Stimulated activated CD8-positive, alpha-beta memory T cell treated with anti-CD3 and anti-CD28 coated beads, Interleukin-2, amount 100 ng/mL, for 48 hours (primary cell): ENCODE measurements around the gene GAL3ST2.
"Not testable (repeated sequence)": the region's sequence is repeated elsewhere in the genome, so short reads cannot be mapped to it uniquely, and the experiment has no call there.

Experiments used
- DNase-seq, 2 donors: peaks; one replicate each; pipeline ENCODE4 v3.0.0-alpha.2; 2020; ENCODE audit warnings: low read depth in 2 of 2

GAL3ST2 gene

DNA sequence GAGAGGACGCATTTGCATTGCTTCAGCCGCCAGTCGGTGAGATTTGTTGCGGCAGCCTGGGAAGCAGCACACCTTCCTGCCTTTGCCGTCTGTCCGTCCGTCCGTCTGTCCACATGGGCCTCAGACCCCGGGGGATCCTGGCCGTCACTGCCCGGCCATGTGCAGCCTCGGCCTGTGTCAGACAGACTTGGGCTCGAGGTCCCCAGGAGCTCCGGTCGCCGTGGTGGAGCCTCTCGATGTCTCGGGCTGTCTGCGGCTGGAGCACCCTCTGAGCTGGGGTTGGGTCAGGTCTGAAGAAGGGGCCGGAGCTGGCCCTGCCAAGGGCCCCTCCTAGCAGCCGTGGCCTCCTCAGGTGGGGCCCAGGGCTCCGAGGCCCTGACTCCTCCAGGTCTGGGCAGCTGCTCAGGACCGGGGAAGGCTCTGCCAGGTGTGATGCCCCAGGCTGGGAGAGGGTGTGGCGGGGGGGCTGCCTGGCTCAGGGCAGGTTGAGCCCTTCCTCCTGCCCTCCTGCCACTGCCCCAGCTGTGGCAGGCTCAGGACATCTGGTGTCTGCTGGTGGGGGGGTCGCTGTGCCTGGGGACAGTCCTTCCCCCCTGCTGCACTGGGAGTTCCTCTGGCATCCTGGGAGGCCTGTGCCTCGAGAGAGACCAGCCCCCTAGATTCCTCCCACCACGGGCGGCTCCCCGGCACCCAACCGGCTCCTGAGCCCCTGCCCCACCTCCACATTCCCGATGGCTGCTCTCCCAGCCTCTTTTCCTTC, 44.2 kb downstream of the GAL3ST2 start:
- DNase-seq, result no peak

DNA sequence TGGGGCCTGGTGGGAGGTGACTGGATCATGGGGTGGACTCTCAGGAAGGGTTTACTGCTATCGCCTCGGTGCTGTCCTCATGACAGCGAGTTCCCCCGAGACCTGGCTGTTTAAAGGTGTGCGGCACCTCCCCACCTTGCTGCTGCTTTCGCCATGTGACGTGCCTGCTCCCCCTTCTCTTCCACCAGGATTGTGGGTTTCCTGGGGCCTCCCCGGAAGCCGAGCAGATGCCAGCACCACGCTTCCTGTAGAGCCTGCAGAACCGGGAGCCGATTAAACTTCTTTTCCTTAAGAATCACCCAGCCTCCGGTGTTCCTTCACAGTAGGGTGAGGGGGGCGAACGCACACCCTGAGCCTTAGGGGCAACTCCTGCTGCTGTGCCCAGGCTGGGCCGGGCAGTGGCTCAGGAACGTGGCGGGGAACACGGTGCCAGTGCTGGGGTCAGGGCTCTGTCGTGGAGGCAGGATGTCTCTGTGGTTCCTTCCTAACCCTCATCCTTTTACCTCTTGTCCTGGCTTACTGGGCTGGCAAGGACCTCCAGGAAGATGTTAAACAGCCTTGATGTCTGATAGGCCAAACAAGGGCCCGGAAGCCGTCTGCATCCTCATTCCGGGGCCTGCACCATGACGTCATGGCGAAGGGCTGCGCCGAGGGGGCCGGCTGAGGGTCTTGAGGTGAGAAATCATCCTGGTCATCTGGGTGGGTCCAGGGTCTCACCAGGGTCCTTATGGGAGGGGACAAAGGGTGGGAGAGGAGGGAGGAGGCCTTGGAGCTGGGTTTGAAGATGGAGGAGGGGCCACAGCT, 45.0 kb downstream of the GAL3ST2 start:
- DNase-seq, result no peak

DNA sequence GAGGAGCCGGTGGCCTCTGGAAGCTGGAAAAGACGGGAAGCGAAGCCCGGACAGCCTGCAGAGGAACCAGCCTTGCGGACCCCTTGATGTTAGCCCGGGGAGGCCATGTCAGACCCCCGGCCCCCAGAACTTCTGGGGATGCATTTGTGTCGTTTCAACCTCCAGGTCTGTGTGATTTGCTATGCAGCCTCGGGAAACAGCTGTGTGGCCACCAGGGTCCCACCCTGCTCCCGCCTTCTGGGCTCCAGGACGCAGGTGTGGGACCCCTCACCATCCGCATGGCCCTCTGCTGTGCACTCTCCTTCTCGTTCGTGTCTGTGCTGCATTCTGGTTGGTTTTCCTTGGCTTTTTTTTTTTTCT, 45.6 kb downstream of the GAL3ST2 start:
- DNase-seq, result no peak

DNA sequence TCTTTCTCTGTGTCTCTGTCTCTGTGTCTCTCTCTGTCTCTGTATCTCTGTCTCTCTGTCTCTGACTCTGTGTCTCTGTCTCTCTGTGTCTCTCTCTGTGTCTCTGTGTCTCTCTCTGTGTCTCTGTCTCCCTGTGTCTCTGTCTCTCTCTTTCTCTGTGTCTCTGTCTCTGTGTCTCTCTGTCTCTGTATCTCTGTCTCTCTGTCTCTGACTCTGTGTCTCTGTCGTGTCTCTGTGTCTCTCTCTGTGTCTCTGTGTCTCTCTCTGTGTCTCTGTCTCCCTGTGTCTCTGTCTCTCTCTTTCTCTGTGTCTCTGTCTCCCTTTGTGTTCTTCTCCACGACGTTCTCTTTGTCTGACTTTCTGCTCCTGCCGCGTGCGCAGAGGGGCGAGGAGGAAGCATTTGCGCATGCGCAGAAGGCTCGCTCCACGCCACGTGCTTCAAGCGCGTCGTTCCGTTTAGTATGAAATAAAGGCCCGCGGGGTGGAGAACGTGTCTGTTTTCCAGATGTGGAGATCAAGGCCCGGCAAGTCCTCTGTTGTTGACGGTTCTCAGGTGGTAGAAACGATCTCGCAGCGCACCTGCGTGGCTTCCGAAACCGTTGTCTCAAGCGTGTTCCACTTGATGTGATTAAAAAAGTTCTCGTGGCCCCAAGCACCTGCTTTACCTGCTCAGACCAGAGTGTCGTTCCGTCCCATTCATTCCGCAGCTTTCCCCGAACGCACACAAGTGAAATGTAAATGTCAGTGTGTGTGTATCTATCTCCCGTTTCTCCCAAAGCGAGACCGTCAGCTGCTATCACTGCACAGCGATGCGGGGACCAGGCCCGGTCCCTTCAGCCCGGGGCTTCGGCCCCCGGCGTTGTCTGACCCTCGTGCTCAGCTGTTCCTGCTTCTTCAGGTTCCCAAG, 47.2 kb downstream of the GAL3ST2 start:
- not testable (repeated sequence) for DNase-seq

DNA sequence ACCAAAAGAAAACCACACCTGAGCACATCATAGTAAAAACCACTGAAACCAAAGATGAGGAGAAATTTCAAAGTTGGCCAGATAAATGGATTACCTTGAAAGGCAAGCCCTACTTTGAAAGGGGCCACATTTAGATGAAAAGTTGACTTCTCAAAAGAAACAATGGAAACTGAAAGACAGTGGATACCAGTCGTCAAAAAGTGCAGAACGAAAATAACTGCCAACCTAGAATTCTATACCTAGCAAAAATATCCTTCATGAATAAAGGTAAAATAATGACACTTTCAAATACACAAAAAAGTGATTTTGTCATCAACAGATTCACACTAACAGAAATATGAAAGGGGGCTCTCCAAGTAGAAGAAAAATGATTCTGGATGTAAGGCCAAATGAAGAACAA, 50.8 kb downstream of the GAL3ST2 start:
- DNase-seq, result no peak

DNA sequence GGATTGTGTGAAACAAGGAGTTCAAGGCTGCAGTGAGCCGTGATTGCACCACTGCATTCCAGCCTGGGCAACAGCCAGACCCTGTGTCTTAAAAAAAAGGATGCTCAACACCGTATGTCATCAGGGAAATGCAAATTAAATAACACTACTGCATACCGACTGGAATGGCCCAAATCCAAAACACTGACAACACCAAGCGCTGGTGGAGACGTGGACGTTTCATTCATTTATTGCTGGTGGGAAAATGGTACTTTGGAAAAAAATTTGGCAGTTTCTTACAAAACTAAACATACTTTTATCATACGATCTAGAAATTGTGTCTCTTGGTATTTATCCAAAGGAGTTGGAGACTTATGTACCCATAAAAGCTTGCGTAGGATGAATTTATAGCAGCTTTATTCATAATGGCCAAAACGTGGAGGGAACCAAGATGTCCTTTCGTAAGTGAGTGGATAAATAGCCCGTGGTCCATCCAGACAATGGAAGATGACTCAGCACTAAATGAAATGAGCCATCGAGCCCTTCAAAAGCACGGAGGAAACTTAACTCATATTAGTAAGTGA, 56.6 kb downstream of the GAL3ST2 start:
- DNase-seq, result no peak

DNA sequence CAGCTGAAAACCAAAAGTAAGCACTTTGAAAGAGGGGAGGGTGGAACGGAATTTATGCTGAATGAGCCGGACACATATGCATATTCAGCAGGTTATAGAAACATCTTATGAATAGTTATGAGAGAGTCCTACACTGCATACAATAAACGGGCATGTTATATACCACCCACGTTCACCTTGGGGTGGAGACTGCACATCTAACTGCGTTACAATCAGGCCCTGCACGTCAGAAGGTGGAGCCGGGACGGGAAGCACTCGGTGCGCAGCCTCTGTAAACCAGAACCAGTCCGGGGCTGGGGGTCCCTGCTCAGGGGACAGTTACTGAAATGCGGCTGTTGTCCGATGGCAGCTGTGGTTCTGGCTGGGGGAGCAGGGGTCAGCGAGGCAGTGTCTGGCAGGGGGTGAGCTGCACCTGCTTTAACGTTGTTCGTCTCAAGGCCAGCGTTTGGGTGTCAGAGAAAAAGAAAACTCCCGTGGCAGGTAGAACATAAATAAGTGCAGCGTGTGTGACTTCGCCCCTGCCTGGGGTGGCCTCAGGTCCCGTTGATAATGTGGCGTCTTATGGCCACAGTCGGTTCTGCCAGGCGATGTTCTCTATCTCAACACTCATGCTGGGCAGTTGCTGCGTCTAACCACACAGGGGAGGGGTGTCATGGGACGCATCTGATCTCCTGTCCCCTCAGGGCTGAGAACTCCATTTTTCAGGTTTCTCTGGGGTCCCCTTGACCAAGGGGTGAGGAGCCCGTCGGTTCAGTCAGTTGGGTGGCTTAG, 57.3 kb downstream of the GAL3ST2 start:
- not testable (repeated sequence) for DNase-seq

DNA sequence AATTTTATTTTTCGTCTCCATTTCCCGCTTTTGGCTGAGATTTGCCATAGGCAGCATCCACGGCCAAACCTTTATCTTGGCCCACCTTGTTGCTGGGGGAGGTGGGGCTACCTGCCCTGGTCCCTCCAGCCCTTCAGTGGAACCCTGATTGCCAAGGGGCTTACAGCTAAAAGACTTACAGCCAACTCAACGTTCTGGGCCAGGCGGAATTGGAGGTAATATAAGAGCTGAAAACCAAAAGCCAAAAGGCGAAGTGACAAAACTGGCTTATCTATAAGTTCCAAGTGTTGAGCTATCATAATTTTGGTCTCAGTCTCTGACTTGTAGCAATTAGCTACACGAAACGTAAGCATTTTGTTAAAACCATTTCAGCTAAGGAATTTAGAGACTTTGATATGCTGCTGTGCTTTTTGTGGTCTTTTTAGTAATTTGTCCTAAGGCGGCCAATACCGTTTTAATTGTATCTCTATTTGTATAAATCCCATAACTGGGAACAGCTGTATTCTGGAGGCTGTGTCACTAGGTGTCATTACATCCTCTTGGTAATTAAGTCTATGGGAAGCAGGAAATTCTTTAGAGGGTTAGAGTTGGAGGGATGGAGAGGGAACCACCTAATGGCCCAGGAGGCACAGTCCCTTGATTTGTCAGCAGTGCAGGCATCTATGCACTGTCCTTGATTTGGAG, 58.0 kb downstream of the GAL3ST2 start:
- DNase-seq, result no peak

DNA sequence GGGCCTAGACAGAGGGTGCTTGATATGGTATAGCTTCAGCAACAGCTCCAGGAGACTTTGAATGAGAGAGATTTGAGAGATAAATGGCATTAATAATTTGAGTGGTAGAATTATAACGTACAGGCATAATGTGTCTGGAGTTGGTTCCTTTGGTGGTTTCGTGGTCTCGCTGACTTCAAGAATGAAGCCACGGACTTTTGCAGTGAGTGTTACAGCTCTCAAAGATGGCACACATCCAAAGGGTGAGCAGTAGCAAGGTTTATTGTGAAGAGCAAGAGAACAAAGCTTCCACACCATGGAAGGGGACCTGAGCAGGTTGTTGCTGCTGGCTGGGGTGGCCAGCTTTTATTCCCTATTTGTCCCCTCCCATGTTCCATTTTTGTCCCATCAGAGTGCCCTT, 59.0 kb downstream of the GAL3ST2 start:
- no peak for DNase-seq

DNA sequence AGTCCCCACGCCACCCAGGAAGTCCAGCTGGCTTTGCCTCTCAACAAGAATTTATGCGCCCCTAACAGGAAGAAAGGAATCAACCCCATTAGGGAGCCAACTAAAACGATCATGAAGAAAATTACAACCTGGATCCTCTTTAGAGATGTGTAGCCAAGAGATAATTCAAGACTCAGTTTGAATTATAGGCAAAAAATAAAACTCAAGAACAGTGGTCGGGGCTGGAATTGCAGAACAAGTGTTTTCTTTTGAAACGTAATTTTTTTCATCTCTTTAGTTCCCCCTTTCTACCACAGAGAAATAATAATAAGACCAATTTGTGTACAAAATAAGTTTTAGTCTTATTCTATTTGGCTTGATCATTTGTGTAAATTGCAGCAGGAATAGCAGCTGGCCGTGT, 59.7 kb downstream of the GAL3ST2 start:
- DNase-seq, result no peak

DNA sequence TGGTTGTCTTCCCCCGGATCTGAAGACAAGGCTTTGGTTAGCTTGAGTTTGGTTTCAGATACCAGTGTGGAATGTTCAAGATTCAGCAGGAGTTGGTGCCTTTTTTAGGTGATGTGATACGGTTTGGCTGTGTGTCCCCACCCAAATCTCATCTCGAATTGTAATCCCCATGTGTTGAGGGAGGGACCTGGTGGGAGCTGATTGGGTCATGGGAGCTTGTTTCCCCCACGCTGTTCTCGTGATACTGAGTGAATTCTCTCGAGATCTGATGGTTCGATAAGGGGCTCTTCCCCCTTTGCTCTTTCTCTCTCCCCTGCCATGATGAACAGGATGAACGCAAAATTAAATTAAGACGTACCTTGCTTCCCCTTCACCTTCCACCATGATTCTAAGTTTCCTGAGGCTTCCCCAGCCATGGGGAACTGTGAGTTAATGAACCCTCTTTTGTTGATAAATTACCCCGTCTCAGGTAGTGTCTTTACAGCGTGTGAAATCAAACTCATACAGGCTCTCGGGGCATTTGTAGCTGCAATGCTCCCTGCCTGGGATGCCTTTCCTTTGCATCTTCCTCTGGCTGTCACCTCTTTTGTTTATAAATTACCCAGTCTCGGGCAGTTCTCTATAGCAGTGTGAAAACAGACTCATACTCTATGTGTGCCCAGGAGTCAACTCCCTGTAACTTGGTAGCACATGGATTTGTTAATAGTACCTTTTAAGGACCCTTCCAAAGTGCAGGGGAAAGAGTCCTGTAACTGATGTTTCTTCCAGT, 60.8 kb downstream of the GAL3ST2 start:
- no peak for DNase-seq

DNA sequence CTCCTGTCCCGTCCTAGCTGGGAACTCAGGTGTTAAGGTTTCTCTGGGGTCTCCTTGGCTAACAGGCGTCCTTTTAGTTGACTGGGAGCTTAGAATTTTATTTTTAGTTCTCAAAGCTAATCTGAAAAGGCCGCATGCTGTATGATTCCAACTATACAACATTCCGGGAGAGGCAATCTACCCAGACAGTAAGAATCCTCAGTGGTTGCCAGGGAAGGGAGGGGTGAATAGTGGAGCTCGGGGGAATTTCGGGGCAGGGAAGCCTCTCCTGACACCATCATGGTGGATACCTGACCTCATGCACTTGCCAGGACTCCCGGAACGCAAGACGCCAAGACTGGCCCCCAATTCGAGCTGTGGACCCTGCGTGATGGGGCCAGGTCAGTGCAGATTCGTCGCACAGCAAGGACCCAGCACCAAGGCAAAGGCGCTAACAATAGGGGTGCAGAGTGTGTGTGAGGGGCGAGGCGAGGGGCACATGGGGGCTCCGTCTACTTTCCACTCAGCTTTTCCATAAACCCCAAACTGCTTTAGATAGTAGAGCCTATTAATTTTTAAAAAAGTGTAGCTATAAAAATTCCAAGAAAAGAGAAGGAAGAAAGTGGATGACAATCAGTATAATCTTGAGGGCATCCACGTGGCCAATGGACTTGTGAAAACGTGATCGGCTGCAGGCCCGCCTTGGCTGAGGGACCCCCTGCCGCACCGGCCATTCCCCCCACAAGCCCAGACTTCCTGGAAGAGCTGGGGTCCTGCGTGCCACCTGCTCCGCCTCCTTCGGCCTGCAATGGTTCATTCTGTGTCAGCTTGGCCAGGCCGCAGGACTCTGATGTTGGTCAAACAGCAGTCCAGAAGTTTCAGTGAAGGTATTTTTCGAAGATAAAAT, 64.8 kb downstream of the GAL3ST2 start:
- DNase-seq, result no peak

DNA sequence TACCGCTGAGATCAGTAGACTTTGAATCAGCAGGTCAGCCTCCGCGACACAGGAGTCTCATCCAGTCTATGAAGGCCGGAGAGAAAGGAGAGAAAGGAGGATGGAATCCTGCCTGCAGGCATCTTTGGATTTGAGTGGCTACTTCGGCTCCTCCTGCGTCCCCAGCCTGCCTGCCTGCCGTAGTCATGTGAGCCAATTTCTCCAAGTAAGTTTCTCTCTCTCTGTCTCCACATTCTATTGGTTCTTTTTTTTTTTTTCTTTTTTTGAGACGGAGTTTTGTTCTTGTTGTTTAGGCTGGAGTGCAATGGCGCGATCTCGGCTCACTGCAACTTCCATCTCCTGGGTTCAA, 65.4 kb downstream of the GAL3ST2 start:
- DNase-seq, result no peak

DNA sequence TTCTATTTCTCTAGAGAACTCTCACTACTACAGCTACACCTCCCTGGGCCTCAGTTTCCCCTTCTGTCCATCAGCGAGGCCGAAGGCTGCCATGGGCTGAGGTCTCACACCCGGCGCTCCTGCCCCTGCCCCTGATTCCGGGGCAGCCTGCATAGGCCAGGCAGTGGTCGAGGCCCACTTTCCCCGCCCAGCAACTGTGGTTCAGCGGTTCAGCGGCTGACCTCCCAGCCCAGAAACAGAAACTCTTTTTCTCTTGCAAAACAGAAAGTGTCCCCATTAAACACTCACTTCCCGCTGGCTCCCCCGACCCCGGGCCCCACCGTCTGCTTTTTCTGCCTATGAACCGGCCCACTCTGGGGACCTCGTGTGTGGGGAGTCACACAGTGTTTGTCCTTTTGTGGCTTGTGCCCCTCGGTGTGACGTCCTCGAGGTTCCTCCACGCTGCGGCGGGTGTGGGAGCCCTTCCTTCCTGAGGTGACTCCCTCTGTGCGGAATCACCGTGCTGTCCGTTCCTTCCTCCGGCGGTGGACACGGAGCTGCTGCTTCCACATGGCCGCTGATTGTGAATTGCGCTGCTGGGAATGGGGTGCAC, 66.1 kb downstream of the GAL3ST2 start:
- peak; percentile 54 to 61 for DNase-seq

DNA sequence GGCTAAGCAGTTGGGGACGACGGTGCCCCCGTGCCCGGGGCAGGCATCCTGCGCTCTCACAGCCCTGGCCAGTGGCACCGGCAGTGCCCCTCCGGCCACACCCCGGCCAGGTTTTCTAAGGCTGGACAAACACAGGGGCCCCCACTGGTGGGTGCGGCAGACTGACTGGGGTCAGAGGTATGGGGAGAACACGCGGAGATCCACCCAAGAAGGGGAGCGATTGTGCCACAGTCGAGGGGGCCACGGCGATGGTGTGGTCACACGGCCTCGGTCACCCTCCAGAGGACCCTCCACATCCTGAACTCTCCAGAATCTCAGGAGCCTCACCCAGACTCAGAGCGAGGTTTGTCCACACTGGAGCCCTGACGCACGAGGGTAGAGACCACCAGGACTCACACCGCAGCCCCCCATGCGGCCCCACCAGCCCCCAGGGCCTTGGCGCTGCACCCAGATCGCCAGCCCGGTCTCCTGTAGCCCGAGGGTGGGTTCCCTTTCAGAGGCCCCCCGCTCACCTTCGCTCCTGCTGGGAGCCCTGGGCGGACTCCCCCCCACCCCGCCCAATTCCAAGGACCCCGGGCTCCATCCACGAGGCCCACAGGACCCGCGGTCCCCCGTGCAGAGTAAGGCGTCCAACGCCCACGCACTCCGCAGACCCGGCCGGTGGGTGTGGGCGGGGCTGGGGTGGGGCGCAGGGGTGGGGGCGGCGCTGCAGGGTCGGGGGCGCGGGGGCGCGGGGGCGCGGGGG, 66.9 kb downstream of the GAL3ST2 start:
- no peak for DNase-seq

DNA sequence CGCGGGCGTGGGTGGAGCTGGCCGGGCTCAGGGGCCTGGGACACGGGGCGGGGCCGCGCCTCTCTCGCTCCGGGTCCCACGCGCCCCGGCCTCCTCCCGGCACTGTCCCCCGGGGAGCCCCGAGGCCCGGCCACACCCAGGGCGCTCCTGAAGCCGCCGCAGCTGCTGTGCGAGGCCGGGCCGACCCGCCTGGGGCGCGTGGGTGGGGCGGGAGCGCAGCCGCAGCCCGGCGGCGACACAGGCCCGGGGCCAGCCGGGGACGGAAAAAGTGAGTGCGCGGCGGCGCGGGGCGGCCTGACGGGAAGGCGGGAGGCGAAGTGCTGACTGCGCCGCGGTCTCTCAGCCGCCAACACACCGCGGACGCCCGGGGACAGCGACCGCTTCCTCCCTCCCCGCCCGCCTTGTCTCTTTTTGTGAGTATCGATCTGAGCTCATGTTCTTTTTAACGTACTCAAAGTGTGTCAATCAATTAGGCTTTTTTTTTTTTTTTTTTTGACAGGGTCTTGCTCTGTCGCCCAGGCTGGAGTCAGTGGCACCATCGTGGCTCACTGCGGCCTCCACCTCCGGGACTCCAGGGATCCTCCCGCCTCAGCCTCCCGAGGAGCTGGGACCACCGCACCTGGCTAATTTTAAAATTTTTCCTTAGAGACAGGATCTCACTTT, 67.6 kb downstream of the GAL3ST2 start:
- peak; percentile 85 to 89 for DNase-seq
